IMR-90 (cell line): Measurements from ENCODE around the gene RANGRF. TPM values are rescaled to one million over a fixed set of nuclear protein-coding genes. Genes with fewer than 3 reads are reported as not detected.

Experiments
- ATAC-seq: fragments of 200-7000 bp; cut with Tn5 transposase; 2 replicates; pipeline ENCODE4 v1.9.1; 2020; ENCODE audit warnings: low read depth, mild to moderate bottlenecking, moderate library complexity
- BruUV-seq: library from RNA; stranded (reverse); fragments of 400-500 nt; replicated peaks from 2 replicates; lab custom pipeline; 2021; lab: Mats Ljungman, UMichigan
- CTCF ChIA-PET: fragments of 300-600 bp; formaldehyde crosslinking; extraction: SDS; loops from one replicate; lab custom pipeline; 2021; ENCODE audit warnings: antibody characterized with exemption; lab: Yijun Ruan, JAX
- POLR2A ChIA-PET: fragments of 300-600 bp; sonication (Branson Sonifier 250); formaldehyde crosslinking; loops from one replicate; lab custom pipeline; 2022; ENCODE audit warnings: antibody characterized with exemption; ENCODE audit not compliant: unreplicated experiment; lab: Charles Lee
- DNase-seq: peaks from one replicate; pipeline ENCODE4 v3.0.0; 2013
- H2AFZ ChIP-seq: replicated peaks from 2 replicates; pipeline ENCODE3; 2013; ENCODE audit warnings: low read length, mild to moderate bottlenecking; ENCODE audit not compliant: poor library complexity
- H2AK5ac ChIP-seq: 2 replicates; pipeline ENCODE4 v1.6.1; 2013; ENCODE audit warnings: low read depth, low read length, inconsistent platforms
- H2AK9ac ChIP-seq: replicated peaks from 2 replicates; pipeline ENCODE3; 2013; ENCODE audit warnings: mild to moderate bottlenecking, low read depth, low read length, moderate library complexity; ENCODE audit not compliant: poor library complexity
- H2BK120ac ChIP-seq: 2 replicates; pipeline ENCODE4 v1.6.1; 2013; ENCODE audit warnings: low read depth, low read length, inconsistent platforms
- H2BK15ac ChIP-seq: 3 replicates; pipeline ENCODE4 v1.6.1; 2013; ENCODE audit warnings: low read depth, low read length, inconsistent platforms
- H2BK20ac ChIP-seq: 2 replicates; pipeline ENCODE4 v1.6.1; 2013; ENCODE audit warnings: low read depth, mild to moderate bottlenecking, inconsistent platforms, low read length, moderate library complexity
- H2BK5ac ChIP-seq: 2 replicates; pipeline ENCODE4 v1.6.1; 2013; ENCODE audit warnings: mild to moderate bottlenecking, low read depth, low read length, inconsistent platforms; ENCODE audit not compliant: poor library complexity, severe bottlenecking
- H3K14ac ChIP-seq: replicated peaks from 2 replicates; pipeline ENCODE4 v1.6.1; 2013; ENCODE audit warnings: low read depth, low read length, inconsistent platforms
- H3K18ac ChIP-seq: 2 replicates; pipeline ENCODE4 v1.6.1; 2013; ENCODE audit warnings: low read depth, low read length, control low read depth
- H3K23ac ChIP-seq: 2 replicates; pipeline ENCODE4 v1.6.1; 2013; ENCODE audit warnings: low read depth, low read length, inconsistent platforms
- H3K27ac ChIP-seq: 2 replicates; pipeline ENCODE4 v1.5.1; 2013; ENCODE audit warnings: mild to moderate bottlenecking, control low read depth, low read length; ENCODE audit not compliant: insufficient read depth
- H3K27me3 ChIP-seq: 2 replicates; pipeline ENCODE4 v1.6.1; 2013; ENCODE audit warnings: low read length; ENCODE audit not compliant: control insufficient read depth, insufficient read depth
- H3K36me3 ChIP-seq: 2 replicates; pipeline ENCODE4 v1.6.1; 2013; ENCODE audit warnings: low read length, mixed read lengths; ENCODE audit not compliant: control insufficient read depth, insufficient read depth
- H3K4ac ChIP-seq: 2 replicates; pipeline ENCODE4 v1.6.1; 2013; ENCODE audit warnings: low read depth, low read length, inconsistent platforms
- H3K4me1 ChIP-seq: 2 replicates; pipeline ENCODE4 v1.6.1; 2013; ENCODE audit warnings: low read length, mixed read lengths; ENCODE audit not compliant: control insufficient read depth, insufficient read depth
- H3K4me2 ChIP-seq: 2 replicates; pipeline ENCODE4 v1.6.1; 2013; ENCODE audit warnings: low read depth, mild to moderate bottlenecking, control low read depth, low read length, moderate library complexity
- H3K4me3 ChIP-seq: 2 replicates; pipeline ENCODE4 v1.5.1; 2013; ENCODE audit warnings: low read depth, mild to moderate bottlenecking, control low read depth, low read length, moderate library complexity; ENCODE audit not compliant: insufficient read depth
- H3K56ac ChIP-seq: 2 replicates; pipeline ENCODE4 v1.6.1; 2013; ENCODE audit warnings: low read length, inconsistent platforms; ENCODE audit not compliant: insufficient read depth; ENCODE audit errors: extremely low read depth
- H3K79me1 ChIP-seq, 2 experiments: 2 replicates each; pipeline ENCODE4 v1.6.1; 2013; ENCODE audit warnings: low read length in 2 of 2, inconsistent platforms in 1 of 2, low read depth in 1 of 2
- H3K9ac ChIP-seq: 2 replicates; pipeline ENCODE4 v1.6.1; 2013; ENCODE audit warnings: low read depth, low read length, control low read depth
- H3K9me1 ChIP-seq: 2 replicates; pipeline ENCODE4 v1.6.1; 2013; ENCODE audit warnings: low read length, inconsistent platforms; ENCODE audit not compliant: insufficient read depth
- H3K9me3 ChIP-seq: 2 replicates; pipeline ENCODE4 v1.6.1; 2013; ENCODE audit warnings: low read length; ENCODE audit not compliant: control insufficient read depth, insufficient read depth
- H4K20me1 ChIP-seq: 2 replicates; pipeline ENCODE4 v1.6.1; 2013; ENCODE audit warnings: low read length, inconsistent platforms; ENCODE audit not compliant: insufficient read depth
- H4K5ac ChIP-seq: 2 replicates; pipeline ENCODE4 v1.6.1; 2013; ENCODE audit warnings: mild to moderate bottlenecking, low read depth, low read length, control low read depth
- H4K8ac ChIP-seq, 2 experiments: 2 replicates each; pipeline ENCODE4 v1.6.1; 2013; ENCODE audit warnings: low read depth in 2 of 2, low read length in 2 of 2, control low read depth in 1 of 2, inconsistent platforms in 1 of 2
- H4K91ac ChIP-seq: 2 replicates; pipeline ENCODE4 v1.6.1; 2013; ENCODE audit warnings: low read depth, low read length, inconsistent platforms; ENCODE audit not compliant: insufficient read depth
- BHLHE40 ChIP-seq: fragments of 150-350 bp; IDR thresholded peaks from 2 replicates; pipeline ENCODE4 v1.6.1; 2016; ENCODE audit warnings: mild to moderate bottlenecking, low read depth, low read length
- CHD1 ChIP-seq: IDR thresholded peaks from 2 replicates; pipeline ENCODE4 v1.6.1; 2012; ENCODE audit warnings: low read depth, low read length, improper control_type of control experiment
- RAD21 ChIP-seq: IDR thresholded peaks from 2 replicates; pipeline ENCODE4 v1.6.1; 2012; ENCODE audit warnings: low read length, improper control_type of control experiment
- WGBS, 2 experiments: methylation state at CpG; one replicate each; pipeline versions ENCODE4 v1.1.5 to v1.1.7; 2013; ENCODE audit warnings: missing lambda C conversion rate in 2 of 2; ENCODE audit not compliant: insufficient read length in 1 of 2; ENCODE audit errors: extremely low coverage in 2 of 2; 5-methylcytosine and 5-hydroxymethylcytosine counted together
- dilution Hi-C: fragments of 300-500 bp; cut with HindIII; formaldehyde crosslinking; loops from one replicate; pipeline ENCODE4 v1.14.3; 2018; ENCODE audit warnings: low sequenced_read_pairs; ENCODE audit not compliant: unreplicated experiment
- in situ Hi-C: fragments of 300-500 bp; cut with MboI; formaldehyde crosslinking; loops from 3 replicates; pipeline ENCODE4 v1.14.3; 2019; ENCODE audit warnings: low sequenced_read_pairs, inconsistent platforms, mixed read lengths
- intact Hi-C: fragments of 100-400 bp; cut with micrococcal nuclease; formaldehyde crosslinking; loops from 2 replicates; pipeline ENCODE4 v1.10.0; 2022
- polyA plus RNA-seq, 3 experiments: library from polyadenylated mRNA; depleted of rRNA; stranded (reverse); fragments of >200 nt; gene quantifications; 2 replicates each; pipeline ENCODE4 v1.2.3, GENCODE V29; 2012; ENCODE audit warnings: low replicate concordance in 1 of 3
- total RNA-seq: library from RNA; depleted of rRNA; stranded (reverse); fragments of >200 nt; gene quantifications from 2 replicates; pipeline ENCODE4 v1.2.3, GENCODE V29; 2012
- TF ChIP-seq, protein P1 (sequence below): fragments of 150-350 bp; IDR thresholded peaks from 2 replicates; pipeline ENCODE4 v1.6.1; 2017; ENCODE audit warnings: mild to moderate bottlenecking, antibody characterized with exemption, low read length, low read depth

Gene RANGRF
- total and polyA plus RNA-seq, 2 of the 4 experiments (the other 2 are of a cell fraction), result 19.5 to 36.6 TPM

DNA sequence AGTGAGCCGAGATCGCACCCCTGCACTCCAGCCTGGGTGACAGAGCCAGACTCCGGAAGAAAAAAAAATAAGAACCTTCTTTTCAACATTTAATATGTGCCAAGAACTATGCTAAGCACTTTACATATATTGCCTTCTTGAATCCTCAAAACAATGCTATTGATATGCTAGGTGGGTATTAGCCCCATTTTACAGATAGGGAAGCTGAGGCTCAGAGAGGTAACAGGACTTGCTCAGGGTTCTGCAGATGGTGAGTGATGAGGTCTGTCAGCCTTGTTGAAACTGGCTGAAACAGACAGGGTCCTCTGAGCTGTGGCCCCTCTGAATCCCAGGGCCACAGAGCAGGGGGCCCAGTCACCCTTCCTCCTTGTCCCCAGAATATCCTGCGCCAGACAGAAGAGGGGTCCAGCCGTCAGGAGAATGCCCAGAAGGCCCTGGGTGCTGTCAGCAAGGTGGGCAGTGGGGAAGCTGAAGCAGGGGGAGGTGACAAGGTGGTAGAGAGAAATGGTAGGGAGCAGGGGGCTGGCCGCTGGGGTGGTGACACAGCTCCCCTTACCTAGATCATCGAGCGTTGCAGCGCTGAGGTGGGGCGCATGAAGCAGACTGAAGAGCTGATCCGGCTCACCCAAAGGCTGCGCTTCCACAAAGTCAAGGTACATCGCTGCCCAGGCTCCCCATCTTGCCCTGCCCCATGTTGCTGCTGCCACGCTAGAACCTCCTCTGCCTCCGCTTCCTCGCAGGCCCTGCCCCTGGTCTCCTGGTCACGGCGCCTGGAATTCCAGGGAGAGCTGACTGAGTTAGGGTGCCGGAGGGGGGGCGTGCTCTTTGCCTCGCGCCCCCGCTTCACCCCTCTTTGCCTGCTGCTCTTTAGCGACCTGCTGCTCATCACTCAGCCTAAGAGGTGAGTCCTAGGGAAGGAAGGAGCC lies 29.8 kb downstream of the RANGRF start:
- Histone ChIP-seq H4K91ac (no peak overlapping the region), H3K4ac (no peak overlapping the region), H3K4me2 (no peak overlapping the region), H3K23ac (no peak overlapping the region), H2AK9ac (no peak overlapping the region), H3K9me3 (0 out of 2 replicates have a peak, but pooled peaks cover 2% of the 10 kb centered on the region), H3K4me3 (no peak overlapping the region), H3K4me1 (no peaks in the 10 kb centered on the region; the same call in 1 of the 2 replicates), H3K14ac (no peak overlapping the region), H3K18ac (no peak overlapping the region), H3K9me1 (no peaks in the 10 kb centered on the region), H2BK5ac (no peak overlapping the region), H4K20me1 (no peaks in the 10 kb centered on the region), H2AFZ (no peak overlapping the region), H4K5ac (no peak overlapping the region), H3K27ac (no peak overlapping the region), H3K79me1 (no peaks in the 10 kb centered on the region), H3K36me3 (no peaks in the 10 kb centered on the region), H4K8ac (no peak overlapping the region), H2BK15ac (no peak overlapping the region), H3K27me3 (peaks cover 64% of the 10 kb centered on the region), H2AK5ac (no peak overlapping the region), H2BK20ac (no peak overlapping the region), H3K56ac (no peak overlapping the region), H2BK120ac (no peak overlapping the region), H3K9ac (no peak overlapping the region)
- in situ Hi-C loops (loop anchor here (25.0 kb wide), 1 partner anchor 231 kb away; the partner anchor contains the start of gene ALOX12B), dilution Hi-C loops (no loop called here), intact Hi-C loops (no loop called here)
- BruUV-seq, result no TSS peak
- ATAC-seq (no peak), DNase-seq (no peak)
- 38% methylated on average over 9 of the region's 24 CpGs; no CpG with 5 or more reads in 1 of the 2 experiments for WGBS, 2 experiments
- ChIA-PET CTCF (no interaction called here), POLR2A (no interaction called here)
- TF ChIP-seq RAD21, result no peak
- TF ChIP-seq, protein P1, sequence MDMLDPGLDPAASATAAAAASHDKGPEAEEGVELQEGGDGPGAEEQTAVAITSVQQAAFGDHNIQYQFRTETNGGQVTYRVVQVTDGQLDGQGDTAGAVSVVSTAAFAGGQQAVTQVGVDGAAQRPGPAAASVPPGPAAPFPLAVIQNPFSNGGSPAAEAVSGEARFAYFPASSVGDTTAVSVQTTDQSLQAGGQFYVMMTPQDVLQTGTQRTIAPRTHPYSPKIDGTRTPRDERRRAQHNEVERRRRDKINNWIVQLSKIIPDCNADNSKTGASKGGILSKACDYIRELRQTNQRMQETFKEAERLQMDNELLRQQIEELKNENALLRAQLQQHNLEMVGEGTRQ, result no peak
- TF ChIP-seq BHLHE40, result no peak
- TF ChIP-seq CHD1, result no peak
